Testis (tissue), 2 donors: ENCODE measurements around the gene SSBP1.

ENCODE experiments used
- CTCF ChIP-seq, 3 experiments: fragments of 450-650 bp in 2 of 3; fragments of 200-600 bp in 1 of 3; sonication (generic) in 1 of 3; IDR thresholded peaks; one replicate each; pipeline ENCODE4 v1.5.1; 2016 to 2019; ENCODE audit warnings: antibody characterized with exemption in 3 of 3, mild to moderate bottlenecking in 2 of 3, moderate library complexity in 1 of 3
- POLR2A ChIP-seq: fragments of 450-650 bp; IDR thresholded peaks from one replicate; pipeline ENCODE4 v1.6.1; 2017; ENCODE audit warnings: antibody characterized with exemption, mild to moderate bottlenecking, moderate library complexity

- no peak for TF ChIP-seq CTCF (IDR thresholded peaks at IDR 0.05)
- TF ChIP-seq POLR2A = no peak
Measured at GRCh38 chr7:141776374-141776773, 38.2 kb downstream of the SSBP1 start, which contains the start of gene TAS2R4.
